K562 (cell line): ENCODE data around the gene KCTD7. TPM values are rescaled to one million over a fixed set of nuclear protein-coding genes. Genes with fewer than 3 reads are reported as not detected.
A peak's percentile ranks its signal among the peaks of the same experiment; 100 is the strongest.

ENCODE experiments used
- ARID4B ChIP-seq: sonication (generic); formaldehyde crosslinking; IDR thresholded peaks from 2 replicates; pipeline ENCODE4 v1.8.0; 2022; ENCODE audit warnings: mild to moderate bottlenecking, missing genetic modification reagents
- CBX3 ChIP-seq, 2 experiments: IDR thresholded peaks; 1 replicate in 1 of 2; 2 replicates in 1 of 2; pipeline ENCODE4 v1.6.1; 2012; ENCODE audit warnings: inconsistent platforms in 2 of 2, low read length in 2 of 2, borderline replicate concordance in 1 of 2, control low read depth in 1 of 2
- FOXA3 ChIP-seq, 2 experiments: fragments of 450-650 bp in 1 of 2; sonication (generic) in 1 of 2; formaldehyde crosslinking; IDR thresholded peaks in 1 of 2; conservative IDR thresholded peaks in 1 of 2; 2 replicates each; pipeline versions ENCODE4 v1.4.0 to v1.8.0; 2020 to 2022; ENCODE audit warnings: mild to moderate bottlenecking in 2 of 2, missing genetic modification reagents in 1 of 2
- GABPA ChIP-seq: fragments of 200-800 bp; sonication (Bioruptor generic); conservative IDR thresholded peaks from 2 replicates; pipeline ENCODE4 v1.6.1; 2016; ENCODE audit warnings: low read depth, missing genetic modification characterization, missing compliant biosample characterization
- GTF2E2 ChIP-seq: fragments of 200-800 bp; sonication (Bioruptor generic); IDR thresholded peaks from 2 replicates; pipeline ENCODE4 v1.6.1; 2016; ENCODE audit warnings: missing genetic modification characterization, missing compliant biosample characterization
- HDAC8 ChIP-seq: fragments of 450-650 bp; IDR thresholded peaks from 2 replicates; pipeline ENCODE4 v1.6.1; 2016; ENCODE audit warnings: mild to moderate bottlenecking, missing genetic modification characterization, moderate library complexity, missing compliant biosample characterization
- RFX1 ChIP-seq: fragments of 450-650 bp; IDR thresholded peaks from 2 replicates; pipeline ENCODE4 v1.6.1; 2016; ENCODE audit warnings: mild to moderate bottlenecking, moderate library complexity
- SIRT6 ChIP-seq: IDR thresholded peaks from one replicate; pipeline ENCODE4 v1.6.1; 2012; ENCODE audit warnings: low read depth, mild to moderate bottlenecking, control low read depth, inconsistent platforms, low read length, moderate library complexity
- SRF ChIP-seq, 2 experiments: fragments of 250-450, 450-650 bp in 1 of 2; sonication (Bioruptor Pico) in 1 of 2; sonication (generic) in 1 of 2; formaldehyde crosslinking; IDR thresholded peaks; 2 replicates each; pipeline versions ENCODE4 v1.5.0 to v1.5.1; 2020 to 2022; ENCODE audit warnings: mild to moderate bottlenecking in 1 of 2, missing genetic modification reagents in 1 of 2
- STAG1 ChIP-seq: sonication (generic); formaldehyde crosslinking; IDR thresholded peaks from 2 replicates; pipeline ENCODE4 v1.5.0; 2020; ENCODE audit warnings: missing genetic modification reagents, borderline replicate concordance
- ZBTB40 ChIP-seq, 2 experiments: fragments of 450-650 bp in 1 of 2; sonication (generic) in 1 of 2; formaldehyde crosslinking in 1 of 2; IDR thresholded peaks; 2 replicates each; pipeline versions ENCODE4 v1.7.1 to v1.9.0; 2016 to 2022; ENCODE audit warnings: inconsistent platforms in 1 of 2, mild to moderate bottlenecking in 1 of 2, missing genetic modification reagents in 1 of 2
- polyA plus RNA-seq, 8 experiments: library from polyadenylated mRNA; depleted of rRNA in 4 of 8; stranded (reverse) in 5 of 8; unstranded in 3 of 8; fragments of >200 nt; fragmentation: Nextera tagmentation in 2 of 8; fragmentation: Illumina TruSeq in 1 of 8; extraction: Ambion mirVana in 2 of 8; extraction: Trizol in 1 of 8; gene quantifications; 2 replicates each; pipeline versions ENCODE4 v1.2.1 to v1.2.3, GENCODE V29; 2011 to 2014; ENCODE audit warnings: inconsistent platforms in 1 of 8, missing spikeins in 1 of 8
- total RNA-seq, 7 experiments: library from RNA; depleted of rRNA in 6 of 7; stranded (reverse); fragments of >200 nt in 6 of 7; fragmentation: Illumina TruSeq in 2 of 7; extraction: Trizol in 2 of 7; gene quantifications; 2 replicates each; pipeline versions ENCODE4 v1.2.1 to v1.2.3, GENCODE V29; 2011 to 2021; ENCODE audit warnings: low replicate concordance in 1 of 7

Gene KCTD7
- total and polyA plus RNA-seq, 9 of the 15 experiments (the other 6 are each of a cell fraction or from before 2014, with no cell fraction given), result 1.5 to 26.0 (median 9.0) TPM

GRCh38 chr7:66654275-66655112, 25.8 kb downstream of the KCTD7 start (continued):
- peak; percentile 81; the same call in 1 of the 2 replicates for TF ChIP-seq HDAC8
- TF ChIP-seq GTF2E2 (tag), result peak; percentile 59; the same call in 1 of the 2 replicates
- peak in 1 of 2 experiments; percentile 59; a peak in 2 of 4 replicates for TF ChIP-seq SRF (CRISPR knock-in tag; IDR thresholded peaks at IDR 0.05)
- no peak for TF ChIP-seq SIRT6
- TF ChIP-seq GABPA (tag), result peak; percentile 98
- TF ChIP-seq RFX1, result no peak
- peak; percentile 44; the same call in 1 of the 2 replicates for TF ChIP-seq STAG1
- peak; percentile 95 for TF ChIP-seq ARID4B (CRISPR knock-in tag)
- peak; percentile 97 for TF ChIP-seq ZBTB40 (IDR thresholded peaks at IDR 0.05)
- TF ChIP-seq ZBTB40 (CRISPR knock-in tag; IDR thresholded peaks at IDR 0.05), result no peak
- peak in 1 of 2 experiments; percentile 94; a peak in 2 of 3 replicates for TF ChIP-seq CBX3 (IDR thresholded peaks at IDR 0.05; ENCODE audit: borderline replicate concordance in 1 of 2, low read length in 2 of 2)
- peak in 1 of 2 experiments; percentile 77; a peak in 1 of 4 replicates for TF ChIP-seq FOXA3 (CRISPR knock-in tag; conservative IDR thresholded peaks at IDR 0.05 in 1 of 2, IDR thresholded peaks at IDR 0.05 in 1 of 2)
